Measurements from ENCODE around the gene KCNQ1OT1. TPM values are rescaled to one million over a fixed set of nuclear protein-coding genes. Genes with fewer than 3 reads are reported as not detected.

Gene KCNQ1OT1
- total RNA-seq, 1 experiment from 2014 or later = 0.18 TPM

GRCh38 chr11:2573240-2574042, 126.4 kb downstream of the KCNQ1OT1 start:
- DNase-seq (ENCODE audit: low read depth) = no peak

- DNase-seq (ENCODE audit: low read depth) = no peak
Measured at GRCh38 chr11:2572491-2573239, 127.1 kb downstream of the KCNQ1OT1 start.

GRCh38 chr11:2571598-2572281, 128.1 kb downstream of the KCNQ1OT1 start:
- no peak for DNase-seq (ENCODE audit: low read depth)

- no peak for DNase-seq (ENCODE audit: low read depth)
Measured at GRCh38 chr11:2570841-2571597, 128.8 kb downstream of the KCNQ1OT1 start.

DNA sequence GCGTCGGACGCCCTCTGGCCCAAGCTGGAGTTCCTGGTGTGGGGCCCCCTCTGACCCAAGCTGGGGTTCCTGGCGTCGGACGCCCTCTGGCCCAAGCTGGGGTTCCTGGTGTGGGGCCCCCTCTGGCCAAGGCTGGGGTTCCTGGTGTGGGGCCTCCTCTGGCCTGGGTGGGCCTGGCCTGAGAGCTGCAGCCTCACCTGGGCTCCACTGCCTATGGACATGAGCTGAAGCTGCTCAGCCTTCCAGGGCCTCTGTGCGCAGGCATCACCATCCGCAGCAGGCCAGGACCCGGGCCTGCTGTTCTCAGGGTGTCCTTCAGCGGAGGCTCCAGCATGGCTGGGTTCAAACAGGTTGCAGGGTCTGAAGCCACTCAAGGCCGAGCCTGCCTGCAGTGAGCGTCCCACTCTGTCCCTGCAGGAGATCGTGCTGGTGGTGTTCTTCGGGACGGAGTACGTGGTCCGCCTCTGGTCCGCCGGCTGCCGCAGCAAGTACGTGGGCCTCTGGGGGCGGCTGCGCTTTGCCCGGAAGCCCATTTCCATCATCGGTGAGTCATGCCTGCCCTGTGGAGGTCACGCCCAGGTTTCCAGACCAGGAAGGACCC, 129.5 kb downstream of the KCNQ1OT1 start:
- DNase-seq (ENCODE audit: low read depth) = no peak

- no peak for DNase-seq (ENCODE audit: low read depth)
Measured at GRCh38 chr11:2569731-2570210, 130.0 kb downstream of the KCNQ1OT1 start.

DNA sequence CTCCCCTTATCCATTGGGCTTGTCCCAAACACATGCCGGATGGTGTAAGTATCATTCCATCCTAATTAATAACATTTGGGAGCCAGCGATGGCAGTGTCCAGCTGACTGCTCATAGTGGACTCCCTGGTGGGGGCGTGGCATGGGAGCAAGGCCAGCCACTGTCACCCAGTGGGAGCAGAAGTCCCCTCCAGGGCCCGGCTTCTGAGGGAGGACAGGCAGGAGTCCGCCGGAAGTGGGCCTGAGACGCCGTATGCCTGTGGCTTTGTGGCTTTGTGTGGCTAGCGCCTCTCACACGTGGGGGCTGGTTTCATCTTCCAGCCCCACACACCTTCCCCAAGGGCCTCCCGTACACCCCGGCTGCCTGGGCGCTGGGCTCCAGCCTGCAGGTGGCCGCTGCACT, 130.5 kb downstream of the KCNQ1OT1 start:
- DNase-seq (ENCODE audit: low read depth) = peak; percentile 10

GRCh38 chr11:2567026-2567671, 132.6 kb downstream of the KCNQ1OT1 start:
- no peak for DNase-seq (ENCODE audit: low read depth)

DNA sequence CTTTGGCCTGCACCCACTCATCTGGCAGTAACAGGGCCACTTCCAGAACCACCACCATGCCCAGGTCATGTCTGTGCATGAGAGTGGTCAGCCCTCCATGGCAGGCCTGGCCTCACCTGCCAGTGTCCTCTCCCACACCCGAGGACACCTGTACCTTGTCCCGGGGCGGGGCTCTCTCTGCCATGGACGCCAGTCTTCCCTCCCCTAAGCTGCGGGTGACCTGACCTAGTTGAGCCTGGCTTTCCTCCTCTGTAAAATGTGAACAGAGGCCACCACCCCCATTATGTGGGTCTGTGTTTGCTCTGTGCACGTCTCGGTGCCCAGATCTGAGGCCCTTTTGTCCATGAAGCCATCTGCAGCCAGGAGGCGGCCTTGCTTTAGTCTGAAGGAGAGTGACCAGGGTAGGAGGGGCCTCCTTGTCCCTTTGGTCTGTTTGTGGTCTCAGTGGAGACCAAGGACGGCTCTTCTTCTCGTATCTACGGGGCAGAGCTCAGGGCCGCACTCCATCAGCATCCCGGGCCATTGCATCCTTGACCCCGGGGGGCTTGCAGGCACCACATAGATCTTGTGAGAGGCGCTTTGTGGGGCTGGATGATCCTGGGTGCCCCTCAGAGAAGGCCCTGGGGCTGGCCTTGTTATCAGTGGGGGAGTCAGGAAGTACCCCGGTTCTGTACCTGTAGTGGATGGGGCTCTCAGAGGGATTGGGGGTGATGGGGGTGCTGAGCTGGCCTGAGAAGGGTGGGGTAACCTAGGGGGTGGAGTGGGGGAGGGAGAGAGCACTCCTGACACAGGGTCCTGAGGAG, 133.4 kb downstream of the KCNQ1OT1 start:
- DNase-seq (ENCODE audit: low read depth) = no peak

- DNase-seq (ENCODE audit: low read depth) = no peak
Measured at GRCh38 chr11:2565447-2566222, 134.2 kb downstream of the KCNQ1OT1 start.

DNA sequence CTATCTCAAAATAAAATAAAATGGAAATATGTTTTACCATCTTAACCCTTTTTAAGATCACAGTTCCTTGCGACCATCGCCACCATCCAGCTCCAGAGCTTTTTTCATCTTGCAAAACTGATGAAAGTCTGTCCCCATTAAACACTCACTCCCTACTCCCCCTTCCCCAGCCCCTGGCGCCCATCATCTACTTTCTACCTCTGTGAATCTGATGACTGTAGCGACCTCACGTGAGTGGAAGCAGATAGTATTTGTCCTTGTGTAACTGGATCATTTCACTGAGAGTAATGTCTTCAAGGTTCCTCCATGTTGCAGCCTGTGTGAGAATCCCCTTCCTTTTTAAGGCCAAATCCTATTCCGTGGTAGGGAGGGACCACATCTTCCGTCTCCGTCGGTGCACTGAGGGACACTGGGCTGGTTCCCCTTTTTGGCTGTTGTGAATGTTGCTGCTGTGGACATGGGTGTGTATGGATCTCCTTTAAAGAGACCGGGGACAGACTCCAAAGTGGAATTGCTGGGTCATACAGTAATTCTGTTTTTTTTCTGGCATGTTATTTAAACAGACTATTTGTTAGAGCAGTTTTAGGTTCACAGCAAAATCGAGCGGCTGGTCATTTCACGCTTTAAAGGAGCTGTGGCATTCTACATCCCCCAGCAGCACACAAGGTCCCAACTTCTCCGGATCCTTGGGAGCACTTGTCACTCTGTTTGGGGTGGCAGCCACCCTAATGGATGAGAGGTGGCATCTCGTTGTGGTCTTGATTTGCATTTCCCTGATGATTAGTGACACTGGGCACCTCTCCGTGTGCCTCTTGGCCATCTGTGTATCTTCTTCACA, 135.0 kb downstream of the KCNQ1OT1 start:
- DNase-seq (ENCODE audit: low read depth) = no peak

DNA sequence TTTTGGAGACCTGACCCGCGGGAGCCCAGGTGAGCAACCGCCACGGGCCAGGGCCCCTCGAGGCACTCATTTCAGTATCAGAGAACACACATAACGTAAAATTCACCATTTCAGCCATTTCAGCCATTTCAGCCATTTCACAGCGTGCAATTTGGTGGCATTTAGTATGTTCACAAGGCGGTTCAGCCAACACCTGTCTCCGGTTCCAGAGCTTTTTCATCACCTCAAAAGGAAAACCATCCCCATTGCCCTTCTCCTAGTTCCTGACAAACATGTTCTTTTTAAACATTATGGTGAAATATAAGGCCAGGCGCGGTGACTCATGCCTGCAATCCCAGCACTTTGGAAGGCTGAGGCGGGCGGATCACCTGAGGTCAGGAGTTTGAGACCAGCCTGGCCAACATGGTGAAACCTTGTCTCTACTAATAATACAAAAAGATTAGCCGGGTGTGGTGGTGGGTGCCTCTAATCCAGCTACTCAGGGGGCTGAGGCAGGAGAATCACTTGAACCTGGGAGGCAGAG, 135.7 kb downstream of the KCNQ1OT1 start:
- DNase-seq (ENCODE audit: low read depth) = no peak

GRCh38 chr11:2563213-2564007, 136.4 kb downstream of the KCNQ1OT1 start:
- DNase-seq (ENCODE audit: low read depth) = no peak

DNA sequence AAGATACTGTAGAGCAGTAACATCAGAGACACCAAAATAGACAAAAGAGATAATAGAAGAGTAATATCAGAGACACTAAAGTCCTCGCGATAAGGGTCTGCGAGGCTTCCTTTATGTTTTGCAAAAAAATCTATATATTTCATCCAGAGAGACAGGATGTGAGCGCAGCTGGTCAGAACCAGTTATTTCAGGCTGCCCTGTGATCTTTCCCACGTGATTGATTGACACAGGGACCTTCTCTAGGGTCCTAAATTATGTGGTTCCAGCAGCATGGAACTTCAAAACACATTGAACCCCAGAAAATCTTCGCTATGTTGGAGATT, 136.9 kb downstream of the KCNQ1OT1 start:
- no peak for DNase-seq (ENCODE audit: low read depth)

DNA sequence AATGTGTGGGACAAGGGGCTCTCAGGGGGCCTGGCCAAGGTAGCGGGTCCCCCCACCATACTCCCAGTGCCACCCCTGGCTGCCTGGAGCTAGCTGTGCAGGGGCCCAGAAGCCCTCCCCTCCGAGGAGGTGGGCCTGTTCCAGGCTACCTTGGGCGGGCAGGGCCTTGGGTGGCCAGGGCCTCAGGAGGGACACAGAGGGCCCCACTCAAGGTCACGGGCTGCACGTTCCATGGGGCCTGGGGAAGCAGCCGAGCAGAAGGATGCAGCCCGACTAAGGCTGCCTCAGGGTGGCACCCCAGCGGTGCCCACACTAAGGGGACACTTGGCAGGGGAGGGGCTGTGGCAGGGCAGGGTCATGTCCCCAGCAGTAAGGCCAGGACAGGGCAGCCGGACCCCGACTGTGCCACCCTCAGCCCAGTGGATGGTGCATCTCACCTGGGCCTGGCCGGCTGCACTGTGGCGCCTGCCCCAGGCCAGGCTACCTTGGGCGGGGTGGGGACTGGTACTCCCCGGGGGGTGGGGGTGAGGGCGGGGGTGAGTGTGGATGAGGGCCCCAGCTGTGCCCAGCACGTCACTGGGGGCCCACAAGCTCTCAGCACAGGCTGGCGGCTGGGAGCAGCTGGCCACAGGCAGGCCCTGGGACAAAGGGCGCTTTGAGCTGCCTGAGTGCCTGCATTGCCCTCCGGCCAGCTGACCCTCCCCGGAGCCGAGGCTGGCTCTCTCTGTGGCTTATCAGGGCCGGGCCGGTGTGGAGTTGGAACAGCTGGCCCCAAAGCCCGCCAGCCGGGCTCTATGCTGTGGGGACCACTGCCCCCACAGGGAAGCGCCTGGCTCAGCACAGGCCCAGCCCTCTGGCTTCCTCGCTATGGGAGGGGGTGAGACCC, 137.9 kb downstream of the KCNQ1OT1 start:
- no peak for DNase-seq (ENCODE audit: low read depth)
